SIG-M5 (cell line): ENCODE measurements around the gene SPATA9.

ENCODE experiments used
- DNase-seq: peaks from one replicate; lab custom pipeline; 2025; lab: John Stamatoyannopoulos, UW

SPATA9 gene

DNA sequence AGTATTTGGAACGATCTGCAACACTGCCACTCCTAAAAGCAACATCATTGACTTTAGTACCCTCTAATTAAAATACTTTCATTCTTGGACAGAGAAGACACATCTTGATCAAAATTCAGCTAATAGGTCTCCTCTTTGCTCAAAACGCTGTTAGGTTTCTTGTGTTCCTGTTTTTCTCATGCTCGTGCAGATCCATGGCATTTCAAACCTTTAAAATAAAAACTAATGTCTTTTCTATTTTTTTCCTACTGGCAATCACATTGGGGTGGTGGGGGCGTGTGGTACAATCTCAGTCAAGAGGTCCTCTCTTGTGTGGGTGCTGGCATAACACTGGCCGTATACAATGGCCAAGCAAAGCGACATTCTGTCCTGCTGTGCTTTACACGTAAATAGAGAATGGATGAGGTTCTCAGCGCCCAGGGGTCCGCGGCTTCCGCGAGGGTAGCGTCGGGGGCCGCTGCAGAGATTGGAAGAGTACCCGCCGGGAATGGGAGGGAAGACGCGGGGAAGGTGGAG lies 63.2 kb downstream of the SPATA9 start:
- DNase-seq: no peak

DNA sequence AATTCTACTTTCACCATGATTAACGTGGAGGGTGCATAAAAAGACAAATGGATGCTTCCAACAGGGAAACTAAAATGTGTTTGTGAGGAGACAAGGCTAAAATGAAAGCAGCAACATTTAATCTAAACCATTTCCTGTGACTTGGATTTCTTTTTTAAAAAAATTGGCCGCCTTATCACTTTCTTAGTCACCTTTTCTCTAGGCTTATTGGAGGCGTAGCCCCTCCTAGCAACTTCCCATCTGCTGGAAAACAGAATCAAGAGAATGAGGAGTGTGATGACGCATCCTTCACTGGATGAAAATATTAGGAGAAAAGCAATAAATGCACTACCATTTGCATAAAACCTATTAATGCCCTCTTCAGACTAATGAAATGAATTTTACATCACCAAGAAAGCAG lies 63.7 kb downstream of the SPATA9 start:
- DNase-seq: no peak

DNA sequence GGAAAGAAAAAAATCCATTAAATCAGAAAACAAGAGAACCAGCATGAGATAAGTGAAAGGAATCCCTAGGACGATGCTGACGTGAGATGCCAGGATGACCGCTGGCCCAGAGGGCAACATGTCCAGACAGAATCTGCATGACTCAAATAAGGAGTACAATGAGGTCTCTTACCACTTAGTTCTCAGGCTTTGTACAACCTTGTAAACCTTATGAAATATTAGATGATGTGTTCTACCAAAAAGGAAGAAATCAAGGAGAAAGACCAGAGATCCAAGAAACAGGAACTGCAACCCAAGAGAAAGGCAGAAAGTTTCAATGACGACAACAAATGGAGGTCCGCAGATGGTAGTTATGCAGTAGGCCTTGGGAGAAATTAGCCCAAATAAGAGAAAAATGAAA lies 65.7 kb downstream of the SPATA9 start:
- DNase-seq: no peak

DNA sequence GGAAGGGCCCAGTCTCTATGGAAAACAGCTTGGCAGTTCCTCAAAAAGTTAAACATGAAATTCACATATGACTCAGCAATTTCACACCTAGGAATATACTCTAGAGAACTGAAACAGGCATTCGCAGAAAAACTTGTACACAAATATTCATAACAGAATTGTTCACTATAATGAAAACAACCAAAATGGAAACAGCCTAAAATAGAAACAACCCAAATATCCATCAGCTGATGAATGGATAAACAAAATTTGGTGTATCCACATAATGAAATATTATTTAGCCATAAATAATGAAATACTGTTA lies 67.7 kb downstream of the SPATA9 start:
- no peak for DNase-seq

DNA sequence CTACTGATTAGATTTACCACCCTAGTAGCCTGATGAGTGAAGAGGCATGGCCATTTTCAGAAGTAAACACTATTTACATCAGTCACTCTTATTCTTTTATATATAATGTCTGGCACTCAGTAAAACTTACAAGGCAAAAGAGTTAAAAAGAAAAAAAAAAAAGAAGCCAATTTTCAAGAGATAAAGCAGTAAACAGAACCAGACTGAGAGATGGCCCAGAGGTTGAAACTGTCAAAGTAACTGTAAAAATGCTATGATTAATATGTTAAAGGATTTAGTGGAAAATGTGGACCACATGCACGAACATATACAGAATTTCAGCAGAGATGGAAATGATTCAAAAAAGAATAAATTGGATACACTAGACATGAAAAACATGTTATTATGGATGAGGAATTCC lies 69.3 kb downstream of the SPATA9 start:
- no peak for DNase-seq

DNA sequence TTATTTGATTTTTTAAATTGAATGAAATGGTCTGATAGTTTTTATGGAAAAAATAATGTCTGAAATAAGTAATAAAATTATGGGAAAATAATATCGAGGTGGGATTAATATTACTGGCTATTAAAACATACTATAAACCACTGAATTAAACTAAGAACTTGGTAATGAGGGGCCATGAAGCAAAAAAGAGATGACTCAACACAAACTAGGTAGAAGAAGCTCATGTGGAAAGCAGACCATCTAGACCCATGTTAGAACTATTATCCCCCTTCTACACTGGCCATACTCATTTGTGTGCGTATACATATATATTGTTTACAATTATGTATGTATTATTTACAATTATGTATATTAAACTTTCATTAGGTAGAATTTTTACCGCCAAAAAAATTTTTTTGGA lies 71.4 kb downstream of the SPATA9 start:
- DNase-seq: no peak

DNA sequence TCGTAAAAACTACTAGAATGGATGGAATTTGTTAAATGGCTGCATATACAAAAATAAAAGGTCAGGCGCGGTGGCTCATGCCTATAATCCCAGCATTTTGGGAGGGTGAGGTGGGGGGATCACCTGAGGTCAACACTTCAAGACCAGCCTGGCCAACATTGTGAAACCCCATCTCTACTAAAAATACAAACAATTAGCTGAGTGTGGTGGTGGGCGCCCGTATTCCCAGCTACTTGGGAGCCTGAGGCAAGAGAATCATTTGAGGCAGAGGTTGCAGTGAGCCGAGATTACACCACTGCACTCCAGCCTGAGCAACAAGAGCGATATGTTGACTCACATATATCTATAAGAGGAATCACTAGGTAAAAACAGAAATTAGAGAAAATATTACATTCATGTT lies 72.2 kb downstream of the SPATA9 start:
- no peak for DNase-seq

DNA sequence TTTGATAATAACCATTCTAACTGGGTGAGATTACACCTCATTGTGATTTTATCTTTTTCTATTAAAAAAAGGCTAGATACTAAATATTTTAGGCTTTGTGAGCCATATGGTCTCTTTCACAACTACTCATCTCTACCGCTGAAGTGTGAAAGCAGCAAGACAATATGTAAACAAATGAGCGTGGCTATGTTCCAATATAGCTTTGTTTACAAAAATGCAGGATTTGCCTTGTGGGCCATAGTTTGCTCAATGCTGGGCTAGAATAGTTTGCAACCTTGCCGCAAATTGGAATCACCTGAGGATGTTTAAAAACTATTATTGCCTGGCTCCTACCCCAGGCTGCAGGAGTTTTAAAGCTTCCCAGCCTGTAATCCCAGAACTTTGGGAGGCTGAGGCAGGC lies 73.1 kb downstream of the SPATA9 start:
- no peak for DNase-seq
